Breast epithelium (tissue), 4 donors: ENCODE data around the gene INPP5K. TPM values are rescaled to one million over a fixed set of nuclear protein-coding genes. Genes with fewer than 3 reads are reported as not detected.

ENCODE experiments used
- DNase-seq, 2 donors: peaks; one replicate each; pipeline ENCODE4 v3.0.0-alpha.2; 2019; ENCODE audit warnings: low spot score in 2 of 2
- H3K27ac ChIP-seq, 2 donors: fragments of 200-600 bp; sonication (generic) in 1 of 2; one replicate each; pipeline ENCODE4 v1.5.1; 2016 to 2019; ENCODE audit warnings: mild to moderate bottlenecking in 1 of 2
- H3K27me3 ChIP-seq, 2 donors: fragments of 200-600 bp; sonication (generic) in 1 of 2; one replicate each; pipeline versions ENCODE4 v1.5.1 to v1.6.0; 2017 to 2019; ENCODE audit warnings: control low read depth in 1 of 2, mild to moderate bottlenecking in 1 of 2
- H3K36me3 ChIP-seq: fragments of 200-600 bp; one replicate; pipeline ENCODE4 v1.5.1; 2019
- H3K4me1 ChIP-seq, 2 donors: fragments of 200-600 bp; sonication (generic); one replicate each; pipeline ENCODE4 v1.5.1; 2016 to 2019; ENCODE audit warnings: control low read depth in 1 of 2
- H3K4me3 ChIP-seq, 3 donors: fragments of 200-600 bp; sonication (generic); 1 replicate in 2 of 3; 2 replicates in 1 of 3; pipeline ENCODE4 v1.5.1; 2016 to 2019; ENCODE audit warnings: mild to moderate bottlenecking in 3 of 3, moderate library complexity in 2 of 3
- H3K9me3 ChIP-seq, 2 donors: fragments of 200-600 bp; sonication (generic) in 1 of 2; one replicate each; pipeline ENCODE4 v1.5.1; 2016 to 2019; ENCODE audit warnings: control low read depth in 1 of 2
- POLR2A ChIP-seq: fragments of 450-650 bp; IDR thresholded peaks from one replicate; pipeline ENCODE4 v1.6.1; 2016; ENCODE audit warnings: antibody characterized with exemption, mild to moderate bottlenecking, moderate library complexity
- POLR2AphosphoS5 ChIP-seq, 3 donors: sonication (generic); formaldehyde crosslinking; IDR thresholded peaks; one replicate each; pipeline ENCODE4 v1.6.1; 2017; ENCODE audit warnings: antibody characterized with exemption in 3 of 3
- intact Hi-C: fragments of 100-400 bp; cut with DNase I; formaldehyde crosslinking; loops from one replicate; pipeline ENCODE4 v1.15.1; 2023; ENCODE audit warnings: low total_unique reads
- total RNA-seq, 3 donors: library from RNA; depleted of rRNA; stranded (reverse); fragments of >200 nt; gene quantifications; one replicate each; pipeline ENCODE4 v1.1.0, GENCODE V29; 2016
- TF ChIP-seq, protein P1 (sequence below), 3 donors: fragments of 450-650 bp; IDR thresholded peaks; one replicate each; pipeline ENCODE4 v1.5.1; 2016 to 2017; ENCODE audit warnings: antibody characterized with exemption in 3 of 3, mild to moderate bottlenecking in 3 of 3, moderate library complexity in 3 of 3

Gene INPP5K
- total RNA-seq, 3 donors from 2014 or later, result 75.2 to 177 (median 88.8) TPM

DNA sequence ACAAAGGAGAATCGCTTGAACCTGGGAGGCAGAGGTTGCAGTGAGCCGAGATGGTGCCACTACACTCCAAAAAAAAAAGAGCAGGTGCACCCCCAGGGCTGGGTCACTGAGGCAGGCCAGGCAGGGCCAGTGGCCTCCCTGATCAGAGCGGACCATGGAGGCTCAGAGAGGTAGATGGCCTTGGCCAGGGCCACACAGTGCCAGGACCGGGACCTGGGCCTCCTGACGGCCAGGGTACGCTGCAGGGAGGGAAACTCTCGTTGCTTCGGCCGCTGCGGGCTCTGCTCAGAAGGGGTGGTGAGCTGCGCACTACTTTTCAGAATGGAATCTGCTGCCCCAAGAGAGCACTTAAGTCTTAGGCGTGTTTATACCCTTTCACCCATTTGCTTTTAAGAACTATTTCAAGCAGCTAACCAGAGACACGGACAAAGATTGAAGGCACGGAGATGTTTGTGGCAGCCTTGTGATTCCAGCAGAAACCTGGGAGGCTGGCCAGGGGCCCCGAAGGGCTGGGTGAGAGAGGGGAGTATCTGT is 41.0 kb downstream of the INPP5K start:
- Histone ChIP-seq H3K27ac (peak overlapping the region in 1 of 2 donors; percentile 71), H3K9me3 (no peaks in the 10 kb centered on the region), H3K4me3 (no peak overlapping the region), H3K4me1 (no peaks in the 10 kb centered on the region), H3K36me3 (peaks cover 8% of the 10 kb centered on the region), H3K27me3 (no peaks in the 10 kb centered on the region)
- DNase-seq, result no peak
- TF ChIP-seq, protein P1, sequence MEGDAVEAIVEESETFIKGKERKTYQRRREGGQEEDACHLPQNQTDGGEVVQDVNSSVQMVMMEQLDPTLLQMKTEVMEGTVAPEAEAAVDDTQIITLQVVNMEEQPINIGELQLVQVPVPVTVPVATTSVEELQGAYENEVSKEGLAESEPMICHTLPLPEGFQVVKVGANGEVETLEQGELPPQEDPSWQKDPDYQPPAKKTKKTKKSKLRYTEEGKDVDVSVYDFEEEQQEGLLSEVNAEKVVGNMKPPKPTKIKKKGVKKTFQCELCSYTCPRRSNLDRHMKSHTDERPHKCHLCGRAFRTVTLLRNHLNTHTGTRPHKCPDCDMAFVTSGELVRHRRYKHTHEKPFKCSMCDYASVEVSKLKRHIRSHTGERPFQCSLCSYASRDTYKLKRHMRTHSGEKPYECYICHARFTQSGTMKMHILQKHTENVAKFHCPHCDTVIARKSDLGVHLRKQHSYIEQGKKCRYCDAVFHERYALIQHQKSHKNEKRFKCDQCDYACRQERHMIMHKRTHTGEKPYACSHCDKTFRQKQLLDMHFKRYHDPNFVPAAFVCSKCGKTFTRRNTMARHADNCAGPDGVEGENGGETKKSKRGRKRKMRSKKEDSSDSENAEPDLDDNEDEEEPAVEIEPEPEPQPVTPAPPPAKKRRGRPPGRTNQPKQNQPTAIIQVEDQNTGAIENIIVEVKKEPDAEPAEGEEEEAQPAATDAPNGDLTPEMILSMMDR (IDR thresholded peaks at IDR 0.05), result no peak
- TF ChIP-seq POLR2AphosphoS5 (IDR thresholded peaks at IDR 0.05), result no peak
- no peak for TF ChIP-seq POLR2A
- intact Hi-C loops, result no loop called here

DNA sequence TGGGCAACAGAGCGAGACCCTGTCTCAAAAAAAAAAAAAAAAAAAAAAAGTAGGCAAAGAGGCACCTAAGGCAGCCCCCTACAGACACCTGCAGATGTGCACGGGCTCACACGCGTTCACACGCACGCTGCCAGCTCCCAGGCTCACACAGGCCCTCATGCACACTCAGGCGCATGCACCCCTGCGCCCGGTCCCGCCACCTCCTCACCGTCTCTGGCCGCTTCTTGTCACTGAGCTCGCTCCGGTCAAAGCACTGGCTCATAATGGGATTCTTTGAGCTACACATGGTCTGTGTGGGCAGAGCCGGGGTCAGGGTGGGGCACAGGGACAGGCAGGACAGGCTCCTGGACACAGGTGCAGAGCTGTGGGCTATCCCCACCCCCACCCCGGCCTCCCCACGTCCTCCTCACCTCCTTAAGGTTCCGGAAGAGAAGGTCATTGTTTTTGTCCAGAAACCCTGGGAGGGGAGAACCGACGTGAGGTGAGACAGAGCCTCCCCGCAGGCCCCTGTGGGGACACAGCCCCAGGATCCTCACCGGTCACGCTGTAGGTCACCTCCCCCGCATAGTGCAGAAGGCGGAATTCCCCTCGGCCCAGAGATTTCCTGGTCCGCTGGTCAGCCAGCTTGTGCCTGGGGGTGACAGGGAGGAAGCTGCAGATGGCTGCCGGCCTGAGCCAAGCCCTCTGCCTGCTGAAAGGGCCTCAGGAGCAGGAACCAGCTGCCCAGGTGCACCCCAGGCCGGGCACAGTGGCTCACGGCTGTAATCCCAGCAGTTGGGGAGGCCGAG is 41.8 kb downstream of the INPP5K start:
- Histone ChIP-seq H3K9me3 (no peaks in the 10 kb centered on the region), H3K4me3 (no peak overlapping the region), H3K27me3 (no peaks in the 10 kb centered on the region), H3K4me1 (no peaks in the 10 kb centered on the region), H3K36me3 (peaks cover 8% of the 10 kb centered on the region), H3K27ac (peak overlapping the region in 1 of 2 donors; percentile 71)
- DNase-seq, result no peak
- TF ChIP-seq POLR2A, result no peak
- TF ChIP-seq, protein P1 (IDR thresholded peaks at IDR 0.05), result no peak
- TF ChIP-seq POLR2AphosphoS5 (IDR thresholded peaks at IDR 0.05), result no peak
- intact Hi-C loops, result no loop called here

GRCh38 chr17:1473841-1474240 is 42.6 kb downstream of the INPP5K start:
- Histone ChIP-seq H3K27ac (no peak overlapping the region), H3K36me3 (peaks cover 8% of the 10 kb centered on the region), H3K4me1 (no peaks in the 10 kb centered on the region), H3K9me3 (no peaks in the 10 kb centered on the region), H3K27me3 (no peaks in the 10 kb centered on the region), H3K4me3 (no peak overlapping the region)
- TF ChIP-seq, protein P1 (IDR thresholded peaks at IDR 0.05), result no peak
- intact Hi-C loops, result no loop called here
- DNase-seq, result no peak

GRCh38 chr17:1473170-1473569 is 43.2 kb downstream of the INPP5K start:
- H3K27me3 ChIP-seq, result no peaks in the 10 kb centered on the region
- DNase-seq, result no peak
- intact Hi-C loops, result no loop called here
- H3K27ac ChIP-seq, result no peak overlapping the region
- H3K9me3 ChIP-seq, result no peaks in the 10 kb centered on the region
- no peaks in the 10 kb centered on the region for H3K4me1 ChIP-seq
- no peak overlapping the region for H3K4me3 ChIP-seq
- TF ChIP-seq, protein P1 (IDR thresholded peaks at IDR 0.05), result no peak
- TF ChIP-seq POLR2A (no peak), POLR2AphosphoS5 (IDR thresholded peaks at IDR 0.05) (no peak)
- H3K36me3 ChIP-seq, result peaks cover 8% of the 10 kb centered on the region
